GM18508 (cell line): ENCODE measurements around the gene AOX1.
"Not testable (repeated sequence)": the region's sequence is repeated elsewhere in the genome, so short reads cannot be mapped to it uniquely, and the experiment has no call there.

ENCODE experiments used
- ATAC-seq: cut with Tn5 transposase; IDR thresholded peaks from one replicate; pipeline ENCODE4 v1.9.1; 2021; ENCODE audit warnings: moderate number of reproducible peaks; ENCODE audit not compliant: insufficient read depth, unreplicated experiment

The AOX1 gene

GRCh38 chr2:200625282-200625681 lies 39.5 kb downstream of the AOX1 start:
- no peak for ATAC-seq

GRCh38 chr2:200625958-200626363 lies 40.1 kb downstream of the AOX1 start:
- ATAC-seq: no peak

GRCh38 chr2:200627110-200627770 lies 41.4 kb downstream of the AOX1 start:
- ATAC-seq: no peak

- ATAC-seq: not testable (repeated sequence)
These were observed 42.6 kb downstream of the AOX1 start for GRCh38 chr2:200628461-200628860.

- ATAC-seq: no peak
These were observed 45.5 kb downstream of the AOX1 start for GRCh38 chr2:200631287-200631686.

GRCh38 chr2:200634231-200634964 lies 48.6 kb downstream of the AOX1 start:
- ATAC-seq: no peak

- no peak for ATAC-seq
These were observed 49.4 kb downstream of the AOX1 start for GRCh38 chr2:200635251-200635650.

- no peak for ATAC-seq
These were observed 52.1 kb downstream of the AOX1 start for GRCh38 chr2:200637901-200638300.

- ATAC-seq: no peak
These were observed 54.4 kb downstream of the AOX1 start for GRCh38 chr2:200640176-200640575.

GRCh38 chr2:200640901-200641300 lies 55.1 kb downstream of the AOX1 start:
- ATAC-seq: no peak

- ATAC-seq: not testable (repeated sequence)
These were observed 62.9 kb downstream of the AOX1 start for GRCh38 chr2:200648518-200649281.

- no peak for ATAC-seq
These were observed 63.9 kb downstream of the AOX1 start for GRCh38 chr2:200649724-200650123.

GRCh38 chr2:200650195-200650594 lies 64.4 kb downstream of the AOX1 start:
- no peak for ATAC-seq

GRCh38 chr2:200652158-200652557 lies 66.3 kb downstream of the AOX1 start:
- ATAC-seq: no peak

GRCh38 chr2:200653021-200653420 lies 67.2 kb downstream of the AOX1 start:
- ATAC-seq: no peak

- ATAC-seq: no peak
These were observed 69.0 kb downstream of the AOX1 start for GRCh38 chr2:200654823-200655222.

GRCh38 chr2:200655918-200656580 lies 70.2 kb downstream of the AOX1 start:
- ATAC-seq: no peak

- no peak for ATAC-seq
These were observed 72.6 kb downstream of the AOX1 start for GRCh38 chr2:200658278-200658864.

GRCh38 chr2:200659410-200659809 lies 73.6 kb downstream of the AOX1 start:
- ATAC-seq: no peak

GRCh38 chr2:200661477-200661876 lies 75.7 kb downstream of the AOX1 start:
- ATAC-seq: no peak
